Neuronal stem cell (in vitro differentiated cells): ENCODE data around the gene MAP3K9.
A peak's percentile ranks its signal among the peaks of the same experiment; 100 is the strongest.

Experiments
- DNase-seq: peaks from one replicate; pipeline ENCODE4 v3.0.0-alpha.2; 2013; ENCODE audit warnings: low spot score
- H2AFZ ChIP-seq: one replicate; pipeline ENCODE4 v1.6.1; 2013; ENCODE audit warnings: mild to moderate bottlenecking, low read length, inconsistent platforms
- H2AK5ac ChIP-seq: 2 replicates; pipeline ENCODE4 v1.6.1; 2013; ENCODE audit warnings: low read depth, mild to moderate bottlenecking, inconsistent platforms, low read length, moderate library complexity, mixed read lengths
- H2BK120ac ChIP-seq: 2 replicates; pipeline ENCODE4 v1.6.1; 2013; ENCODE audit warnings: low read depth, mild to moderate bottlenecking, inconsistent platforms, low read length, moderate library complexity, mixed read lengths
- H2BK12ac ChIP-seq: one replicate; pipeline ENCODE4 v1.6.1; 2013; ENCODE audit warnings: low read length, inconsistent platforms
- H2BK15ac ChIP-seq: 2 replicates; pipeline ENCODE4 v1.6.1; 2013; ENCODE audit warnings: mild to moderate bottlenecking, low read length, inconsistent platforms, mixed read lengths
- H2BK5ac ChIP-seq: one replicate; pipeline ENCODE4 v1.6.1; 2013; ENCODE audit warnings: inconsistent platforms, mild to moderate bottlenecking, low read length, moderate library complexity
- H3K14ac ChIP-seq: one replicate; pipeline ENCODE4 v1.6.1; 2013; ENCODE audit warnings: low read length, inconsistent platforms
- H3K18ac ChIP-seq: 2 replicates; pipeline ENCODE4 v1.6.1; 2013; ENCODE audit warnings: low read length, inconsistent platforms
- H3K23ac ChIP-seq: 2 replicates; pipeline ENCODE4 v1.6.1; 2013; ENCODE audit warnings: low read depth, mild to moderate bottlenecking, mixed read lengths, low read length, inconsistent platforms; ENCODE audit not compliant: poor library complexity
- H3K27ac ChIP-seq: replicated peaks from 3 replicates; pipeline ENCODE4 v1.5.1; 2013; ENCODE audit warnings: low read length, inconsistent platforms
- H3K27me3 ChIP-seq, 3 experiments: 2 replicates each; pipeline ENCODE4 v1.6.1; 2013; ENCODE audit warnings: low read length in 3 of 3, mild to moderate bottlenecking in 2 of 3, inconsistent platforms in 1 of 3, low read depth in 1 of 3, mixed read lengths in 1 of 3, moderate library complexity in 1 of 3; ENCODE audit not compliant: control insufficient read depth in 3 of 3, insufficient read depth in 3 of 3
- H3K36me3 ChIP-seq, 2 donors: replicated peaks in 1 of 2; 2 replicates each; pipeline ENCODE4 v1.6.1; 2013; ENCODE audit warnings: low read length in 2 of 2; ENCODE audit not compliant: control insufficient read depth in 2 of 2, insufficient read depth in 2 of 2
- H3K4ac ChIP-seq: 2 replicates; pipeline ENCODE4 v1.6.1; 2013; ENCODE audit warnings: inconsistent platforms, mild to moderate bottlenecking, low read length, moderate library complexity
- H3K4me1 ChIP-seq, 2 donors: 1 replicate in 1 of 2; 2 replicates in 1 of 2; pipeline ENCODE4 v1.6.1; 2013; ENCODE audit warnings: low read length in 2 of 2, low read depth in 1 of 2; ENCODE audit not compliant: control insufficient read depth in 2 of 2, insufficient read depth in 1 of 2
- H3K4me2 ChIP-seq: one replicate; pipeline ENCODE4 v1.6.1; 2013; ENCODE audit warnings: mild to moderate bottlenecking, low read length, inconsistent platforms; ENCODE audit not compliant: insufficient read depth, poor library complexity, severe bottlenecking
- H3K4me3 ChIP-seq, 2 donors: 2 replicates each; pipeline ENCODE4 v1.5.1; 2013; ENCODE audit warnings: low read length in 2 of 2, mild to moderate bottlenecking in 2 of 2, inconsistent platforms in 1 of 2, moderate library complexity in 1 of 2
- H3K79me1 ChIP-seq: one replicate; pipeline ENCODE4 v1.6.1; 2013; ENCODE audit warnings: low read depth, mild to moderate bottlenecking, inconsistent platforms, low read length, moderate library complexity
- H3K9ac ChIP-seq: one replicate; pipeline ENCODE4 v1.6.1; 2013; ENCODE audit warnings: mild to moderate bottlenecking, low read depth, low read length, inconsistent platforms; ENCODE audit not compliant: poor library complexity
- H3K9me3 ChIP-seq, 2 donors: replicated peaks in 1 of 2; 2 replicates each; pipeline versions ENCODE3 to v1.6.1; 2013; ENCODE audit warnings: low read length in 2 of 2, mild to moderate bottlenecking in 2 of 2, inconsistent platforms in 1 of 2, low read depth in 1 of 2, mixed read lengths in 1 of 2, moderate library complexity in 1 of 2; ENCODE audit not compliant: control insufficient read depth in 2 of 2, insufficient read depth in 1 of 2
- H4K8ac ChIP-seq: one replicate; pipeline ENCODE4 v1.6.1; 2013; ENCODE audit warnings: low read depth, mild to moderate bottlenecking, inconsistent platforms, low read length, moderate library complexity
- H4K91ac ChIP-seq: one replicate; pipeline ENCODE4 v1.6.1; 2013; ENCODE audit warnings: low read length, low read depth, mild to moderate bottlenecking, inconsistent platforms; ENCODE audit not compliant: poor library complexity
- WGBS, 2 donors: extraction: QIAGEN DNeasy Blood & Tissue Kit; methylation state at CpG; one replicate each; pipeline ENCODE4 v1.1.7; 2013; ENCODE audit warnings: missing lambda C conversion rate in 2 of 2, mixed read lengths in 1 of 2; ENCODE audit not compliant: insufficient read length in 2 of 2, insufficient replicate concordance in 1 of 2; ENCODE audit errors: extremely low coverage in 2 of 2; 5-methylcytosine and 5-hydroxymethylcytosine counted together

The MAP3K9 gene

DNA sequence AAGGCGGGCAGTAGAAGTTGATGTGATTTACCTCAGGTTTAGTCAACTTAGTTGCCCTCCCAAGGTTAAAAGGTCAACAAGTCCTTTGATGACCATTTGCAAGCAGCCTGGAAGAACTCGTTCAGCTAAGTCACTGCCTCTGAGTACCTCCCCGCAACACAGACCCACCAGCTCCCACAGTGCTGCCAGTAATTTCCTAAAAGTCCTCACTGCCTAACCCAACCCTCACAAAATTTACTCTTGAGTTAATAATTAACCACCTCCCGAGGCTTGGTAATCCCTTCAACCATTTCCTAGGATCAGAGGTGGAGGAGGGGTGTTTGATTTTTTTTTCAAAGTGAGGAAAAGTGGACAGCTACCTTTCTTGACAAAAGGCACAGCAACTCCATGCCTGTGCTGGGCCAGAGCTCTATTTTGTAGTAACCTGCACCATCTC lies 55.8 kb downstream of the MAP3K9 start:
- H3K27me3 ChIP-seq: no peaks in the 10 kb centered on the region
- H3K4me3 ChIP-seq: no peak overlapping the region
- H2BK12ac ChIP-seq: no peak overlapping the region
- H3K23ac ChIP-seq: no peak overlapping the region
- no peak overlapping the region for H3K4ac ChIP-seq
- H2AFZ ChIP-seq: no peak overlapping the region
- H3K4me2 ChIP-seq: no peak overlapping the region
- peaks cover 4 to 28% of the 10 kb centered on the region in 2 donors for H3K36me3 ChIP-seq
- H2BK120ac ChIP-seq: no peak overlapping the region
- WGBS, 2 donors: no CpG with 5 or more reads among the region's 4 CpGs
- H4K8ac ChIP-seq: no peak overlapping the region
- no peaks in the 10 kb centered on the region for H3K79me1 ChIP-seq
- H2AK5ac ChIP-seq: no peak overlapping the region
- no peak overlapping the region for H4K91ac ChIP-seq
- no peak overlapping the region for H3K14ac ChIP-seq
- no peak overlapping the region for H3K18ac ChIP-seq
- H2BK15ac ChIP-seq: no peak overlapping the region
- H2BK5ac ChIP-seq: no peak overlapping the region
- no peak overlapping the region for H3K27ac ChIP-seq
- peaks cover 0 to 2% of the 10 kb centered on the region in 2 donors for H3K9me3 ChIP-seq
- peaks cover 0 to 3% of the 10 kb centered on the region in 2 donors for H3K4me1 ChIP-seq
- H3K9ac ChIP-seq: no peak overlapping the region
- DNase-seq: no peak

DNA sequence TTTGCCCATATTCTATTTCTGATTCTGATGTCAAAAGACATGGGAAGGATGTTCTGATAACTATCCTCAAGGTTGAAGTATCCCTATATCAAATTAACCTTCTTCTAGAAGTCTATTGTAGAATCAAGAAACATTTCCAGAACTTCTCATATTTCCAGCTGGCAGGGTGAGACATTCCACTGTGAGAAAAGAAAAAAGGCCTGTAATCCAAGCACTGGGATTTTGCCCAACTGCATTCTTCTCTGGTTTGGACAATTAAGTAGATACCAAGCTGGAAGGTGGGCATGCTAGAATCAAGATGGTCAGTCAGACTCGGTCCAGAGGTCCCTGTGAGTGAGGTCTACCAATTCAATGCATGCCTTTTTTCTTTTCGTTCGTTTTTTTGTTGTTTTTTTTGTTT lies 60.9 kb downstream of the MAP3K9 start:
- H3K4ac ChIP-seq: no peak overlapping the region
- H4K8ac ChIP-seq: no peak overlapping the region
- H3K14ac ChIP-seq: no peak overlapping the region
- H2BK12ac ChIP-seq: no peak overlapping the region
- H3K79me1 ChIP-seq: no peaks in the 10 kb centered on the region
- H3K9me3 ChIP-seq: no peaks in the 10 kb centered on the region
- no peaks in the 10 kb centered on the region for H3K27me3 ChIP-seq
- no peak overlapping the region for H3K4me2 ChIP-seq
- H3K18ac ChIP-seq: no peak overlapping the region
- no peak overlapping the region for H2BK5ac ChIP-seq
- no peak overlapping the region for H2BK120ac ChIP-seq
- H3K9ac ChIP-seq: no peak overlapping the region
- no peak overlapping the region for H3K27ac ChIP-seq
- H2BK15ac ChIP-seq: no peak overlapping the region
- H2AK5ac ChIP-seq: no peak overlapping the region
- no peak overlapping the region for H4K91ac ChIP-seq
- H3K23ac ChIP-seq: no peak overlapping the region
- H3K36me3 ChIP-seq: peaks cover 20 to 25% of the 10 kb centered on the region in 2 donors
- no peak for DNase-seq
- WGBS, 2 donors: no CpG with 5 or more reads among the region's 3 CpGs
- no peak overlapping the region for H3K4me3 ChIP-seq
- H2AFZ ChIP-seq: no peak overlapping the region
- H3K4me1 ChIP-seq: peaks cover 0 to 4% of the 10 kb centered on the region in 2 donors

DNA sequence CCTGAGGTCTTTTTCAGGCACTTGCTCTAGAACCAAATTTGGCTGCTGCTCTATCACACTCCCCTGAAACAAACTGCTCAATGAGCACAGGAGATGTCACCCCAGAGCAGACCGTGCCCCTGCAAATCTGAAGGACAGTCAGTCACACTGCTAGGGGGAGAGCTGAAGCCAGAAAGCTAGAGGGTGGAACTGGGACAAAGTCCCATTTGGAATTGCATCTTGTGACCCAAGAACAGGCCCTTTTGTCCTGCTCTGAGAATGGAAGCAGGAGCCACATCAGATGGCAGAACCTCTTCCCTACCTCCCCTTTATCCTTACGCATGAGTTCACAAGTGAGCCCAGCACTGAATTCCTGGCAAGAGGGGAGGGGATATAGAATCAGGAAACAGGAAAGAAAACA lies 64.7 kb downstream of the MAP3K9 start:
- Histone ChIP-seq H3K4me1 (peaks cover 0 to 4% of the 10 kb centered on the region in 2 donors), H4K8ac (no peak overlapping the region), H3K27ac (peak overlapping the region; percentile 5), H2BK15ac (no peak overlapping the region), H3K4me2 (no peak overlapping the region), H2BK120ac (no peak overlapping the region), H3K27me3 (no peaks in the 10 kb centered on the region), H3K9me3 (no peaks in the 10 kb centered on the region), H3K18ac (no peak overlapping the region), H2AFZ (no peak overlapping the region), H2AK5ac (no peak overlapping the region), H3K4ac (no peak overlapping the region), H3K23ac (no peak overlapping the region), H3K36me3 (peaks cover 25 to 28% of the 10 kb centered on the region in 2 donors), H3K4me3 (no peak overlapping the region), H4K91ac (no peak overlapping the region), H2BK12ac (no peak overlapping the region), H3K14ac (no peak overlapping the region), H2BK5ac (no peak overlapping the region), H3K79me1 (no peaks in the 10 kb centered on the region), H3K9ac (no peak overlapping the region)
- no CpG with 5 or more reads among the region's 2 CpGs for WGBS, 2 donors
- no peak for DNase-seq

DNA sequence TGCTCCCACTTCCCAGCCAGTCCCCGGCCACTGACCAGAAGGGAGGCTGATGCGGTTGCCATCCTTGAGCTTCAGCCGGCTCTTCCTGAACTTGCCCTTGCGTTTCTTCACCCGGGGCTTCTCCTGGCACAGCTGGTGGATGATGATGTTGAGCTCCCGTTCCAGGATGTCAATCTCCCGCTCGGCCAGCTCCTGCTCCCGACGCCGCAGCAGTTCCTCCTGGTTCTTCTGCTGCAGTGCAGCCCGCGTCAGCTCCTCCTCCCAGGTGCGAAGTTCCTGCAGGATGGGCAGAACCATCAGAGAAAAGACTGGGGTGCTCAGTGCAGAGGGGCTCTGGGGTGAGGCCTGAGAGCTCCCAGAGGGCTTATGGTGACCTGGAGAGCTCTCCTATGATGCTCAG lies 67.0 kb downstream of the MAP3K9 start:
- no peak overlapping the region for H2BK120ac ChIP-seq
- no peak overlapping the region for H3K9ac ChIP-seq
- no peaks in the 10 kb centered on the region for H3K79me1 ChIP-seq
- no peak overlapping the region for H2AFZ ChIP-seq
- no peak overlapping the region for H4K91ac ChIP-seq
- H3K23ac ChIP-seq: no peak overlapping the region
- no CpG with 5 or more reads among the region's 14 CpGs for WGBS, 2 donors
- H2BK12ac ChIP-seq: no peak overlapping the region
- no peaks in the 10 kb centered on the region for H3K9me3 ChIP-seq
- H3K27me3 ChIP-seq: no peaks in the 10 kb centered on the region
- peaks cover 23 to 32% of the 10 kb centered on the region in 2 donors for H3K36me3 ChIP-seq
- H3K4me3 ChIP-seq: no peak overlapping the region
- H3K27ac ChIP-seq: no peak overlapping the region
- H3K4ac ChIP-seq: no peak overlapping the region
- H3K18ac ChIP-seq: no peak overlapping the region
- no peak overlapping the region for H3K14ac ChIP-seq
- H3K4me2 ChIP-seq: no peak overlapping the region
- H2BK5ac ChIP-seq: no peak overlapping the region
- no peak overlapping the region for H2BK15ac ChIP-seq
- H3K4me1 ChIP-seq: peaks cover 0 to 4% of the 10 kb centered on the region in 2 donors
- no peak overlapping the region for H2AK5ac ChIP-seq
- no peak for DNase-seq
- H4K8ac ChIP-seq: no peak overlapping the region
